Peyer's patch (tissue), 4 donors: Measurements from ENCODE around the gene FDXR.

Experiments used
- POLR2A ChIP-seq, 2 donors: fragments of 450-650 bp; IDR thresholded peaks; one replicate each; pipeline ENCODE4 v1.5.1; 2017; ENCODE audit warnings: antibody characterized with exemption in 2 of 2, mild to moderate bottlenecking in 2 of 2, moderate library complexity in 2 of 2
- TF ChIP-seq, protein P1 (sequence below), 6 experiments: fragments of 450-650 bp in 4 of 6; fragments of 200-600 bp in 2 of 6; sonication (generic) in 1 of 6; IDR thresholded peaks; one replicate each; pipeline ENCODE4 v1.5.1; 2017 to 2019; ENCODE audit warnings: antibody characterized with exemption in 6 of 6, mild to moderate bottlenecking in 3 of 6, moderate library complexity in 1 of 6

GRCh38 chr17:74860872-74861661, 11.7 kb downstream of the FDXR start:
- TF ChIP-seq, protein P1, sequence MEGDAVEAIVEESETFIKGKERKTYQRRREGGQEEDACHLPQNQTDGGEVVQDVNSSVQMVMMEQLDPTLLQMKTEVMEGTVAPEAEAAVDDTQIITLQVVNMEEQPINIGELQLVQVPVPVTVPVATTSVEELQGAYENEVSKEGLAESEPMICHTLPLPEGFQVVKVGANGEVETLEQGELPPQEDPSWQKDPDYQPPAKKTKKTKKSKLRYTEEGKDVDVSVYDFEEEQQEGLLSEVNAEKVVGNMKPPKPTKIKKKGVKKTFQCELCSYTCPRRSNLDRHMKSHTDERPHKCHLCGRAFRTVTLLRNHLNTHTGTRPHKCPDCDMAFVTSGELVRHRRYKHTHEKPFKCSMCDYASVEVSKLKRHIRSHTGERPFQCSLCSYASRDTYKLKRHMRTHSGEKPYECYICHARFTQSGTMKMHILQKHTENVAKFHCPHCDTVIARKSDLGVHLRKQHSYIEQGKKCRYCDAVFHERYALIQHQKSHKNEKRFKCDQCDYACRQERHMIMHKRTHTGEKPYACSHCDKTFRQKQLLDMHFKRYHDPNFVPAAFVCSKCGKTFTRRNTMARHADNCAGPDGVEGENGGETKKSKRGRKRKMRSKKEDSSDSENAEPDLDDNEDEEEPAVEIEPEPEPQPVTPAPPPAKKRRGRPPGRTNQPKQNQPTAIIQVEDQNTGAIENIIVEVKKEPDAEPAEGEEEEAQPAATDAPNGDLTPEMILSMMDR (IDR thresholded peaks at IDR 0.05), result no peak
- no peak for TF ChIP-seq POLR2A (IDR thresholded peaks at IDR 0.05)
